Stimulated activated effector memory CD8-positive, alpha-beta T cell treated with anti-CD3 and anti-CD28 coated beads, Interleukin-12 subunit alpha, Interleukin-12 subunit beta, amount 100 ng/mL, for 72 hours (primary cell): ENCODE measurements around the gene LRMDA.

ENCODE experiments used
- ATAC-seq: fragments of 150-1000 bp; cut with Tn5 transposase; 2 replicates; pipeline ENCODE4 v1.10.0; 2021
- DNase-seq, 2 donors: peaks; one replicate each; pipeline ENCODE4 v3.0.0; 2021 to 2022; ENCODE audit warnings: low spot score in 2 of 2
- H3K27ac Mint-ChIP-seq: one replicate; pipeline ENCODE4 v1.8.0; 2022; ENCODE audit warnings: mild to moderate bottlenecking, mixed read lengths
- H3K36me3 Mint-ChIP-seq: one replicate; pipeline ENCODE4 v1.8.0; 2022; ENCODE audit warnings: mild to moderate bottlenecking, mixed read lengths
- H3K4me1 Mint-ChIP-seq: one replicate; pipeline ENCODE4 v1.8.0; 2022; ENCODE audit warnings: mixed read lengths
- H3K4me3 Mint-ChIP-seq: one replicate; pipeline ENCODE4 v1.8.0; 2022; ENCODE audit warnings: mild to moderate bottlenecking, mixed read lengths
- H3K9me3 Mint-ChIP-seq: one replicate; pipeline ENCODE4 v1.8.0; 2022; ENCODE audit warnings: mixed read lengths

LRMDA gene

DNA sequence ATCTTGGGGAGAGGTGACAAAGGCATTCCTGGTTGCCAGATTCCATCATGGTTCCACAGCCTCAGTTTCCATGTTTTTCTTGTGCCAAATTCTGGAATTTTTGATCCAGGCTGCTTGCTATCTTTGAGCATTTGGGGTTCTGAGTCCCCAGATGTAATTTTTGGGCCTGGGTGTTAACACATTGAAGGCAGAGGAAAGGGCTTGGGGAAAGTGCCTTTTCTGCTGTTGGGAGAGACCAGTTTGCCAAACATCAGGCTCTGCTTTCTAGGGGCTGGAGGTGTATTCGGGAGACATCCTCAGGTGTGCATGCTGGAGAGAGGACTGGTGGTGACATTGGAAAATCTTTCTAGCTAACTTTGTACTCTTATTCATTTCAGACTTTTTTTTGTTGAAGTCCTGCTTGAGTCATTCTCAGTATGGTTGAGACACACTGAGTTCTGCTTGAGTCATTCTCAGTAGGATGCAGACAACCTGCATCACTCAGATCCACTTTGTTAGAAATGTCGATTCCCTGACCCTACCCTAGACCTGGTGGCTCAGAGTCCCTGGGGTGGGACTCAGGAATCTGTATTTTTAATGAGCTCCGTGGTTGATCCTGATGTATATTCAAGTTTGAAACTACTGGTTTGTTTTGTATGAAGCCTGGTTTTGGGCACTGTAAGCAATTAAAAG, 101.0 kb downstream of the LRMDA start:
- H3K4me3 Mint-ChIP-seq: no peak overlapping the region
- H3K4me1 Mint-ChIP-seq: no peaks in the 10 kb centered on the region
- H3K36me3 Mint-ChIP-seq: no peaks in the 10 kb centered on the region
- no peak for DNase-seq
- H3K27ac Mint-ChIP-seq: no peak overlapping the region
- H3K9me3 Mint-ChIP-seq: no peaks in the 10 kb centered on the region
- ATAC-seq: no peak

DNA sequence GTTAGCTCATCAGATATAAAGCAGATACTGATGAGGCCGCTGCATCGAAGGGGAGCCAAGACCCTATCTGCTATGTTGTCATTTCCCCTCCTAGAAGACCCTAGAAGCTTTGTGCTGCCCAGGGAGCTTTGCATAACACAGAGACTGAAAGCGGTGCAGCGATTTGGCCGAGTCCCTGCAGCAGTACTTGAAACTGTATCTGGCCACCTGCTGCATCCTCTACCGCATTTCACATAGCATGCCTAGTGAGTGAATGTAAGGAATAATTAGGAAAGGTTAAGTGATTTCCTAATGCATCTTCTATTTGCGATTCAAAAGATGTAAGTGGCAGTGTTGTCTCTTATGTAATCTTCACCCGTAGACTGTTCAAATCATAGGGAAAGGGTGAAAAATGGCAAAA, 106.7 kb downstream of the LRMDA start:
- ATAC-seq (no peak), DNase-seq (no peak)
- Mint-ChIP-seq H3K9me3 (no peaks in the 10 kb centered on the region), H3K4me3 (no peak overlapping the region), H3K27ac (no peak overlapping the region), H3K4me1 (no peaks in the 10 kb centered on the region), H3K36me3 (no peaks in the 10 kb centered on the region)

DNA sequence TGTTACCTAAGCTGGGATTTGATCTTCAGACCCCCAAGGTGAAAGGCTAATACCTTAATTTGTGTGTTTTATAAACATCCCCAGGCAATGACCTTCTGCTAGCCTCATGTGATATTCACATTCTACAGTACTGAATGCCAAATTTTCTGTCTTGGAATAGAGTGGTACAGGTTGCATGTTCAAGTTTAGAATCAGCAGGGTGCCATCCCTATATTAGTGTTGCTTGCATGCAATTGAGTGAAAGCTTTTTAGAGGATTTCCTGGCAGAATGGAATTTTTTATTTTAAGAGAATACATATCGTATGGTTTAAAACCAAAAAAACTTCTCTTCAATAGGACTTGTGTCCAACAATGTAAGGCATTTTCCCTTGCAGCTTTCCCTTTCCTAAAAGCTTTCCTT, 107.3 kb downstream of the LRMDA start:
- no peak for ATAC-seq
- Mint-ChIP-seq H3K36me3 (no peaks in the 10 kb centered on the region), H3K4me1 (no peaks in the 10 kb centered on the region), H3K4me3 (no peak overlapping the region), H3K9me3 (no peaks in the 10 kb centered on the region), H3K27ac (no peak overlapping the region)
- no peak for DNase-seq

DNA sequence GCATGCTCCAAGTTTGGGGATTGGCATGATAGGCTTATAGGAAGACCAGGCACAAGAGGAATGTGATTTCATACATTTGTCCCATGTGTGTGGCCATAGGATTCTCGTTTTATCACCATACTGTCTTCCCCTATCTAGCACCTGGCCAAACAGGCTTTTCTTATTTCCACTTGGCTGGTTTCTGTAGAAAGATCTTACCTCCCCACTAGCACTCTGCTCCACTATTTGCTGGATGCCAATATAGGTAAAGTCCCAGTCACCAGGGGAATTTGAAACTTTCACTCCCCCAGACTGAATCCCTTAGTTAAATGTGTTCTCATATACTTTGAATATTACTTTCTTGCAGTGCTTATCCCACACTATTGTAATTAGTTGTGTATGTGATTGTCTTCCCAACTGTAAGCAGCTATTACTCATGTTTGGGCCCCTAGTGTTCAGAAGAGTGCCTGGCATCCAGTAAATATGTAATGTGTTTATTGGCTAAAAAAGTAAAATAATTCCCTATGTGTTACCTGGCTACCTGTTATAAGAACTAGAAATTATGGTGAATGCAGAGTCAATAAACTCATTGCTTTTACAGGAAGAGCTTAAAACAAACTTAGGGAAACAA, 109.0 kb downstream of the LRMDA start:
- no peak overlapping the region for H3K27ac Mint-ChIP-seq
- DNase-seq (no peak), ATAC-seq (no peak)
- no peaks in the 10 kb centered on the region for H3K9me3 Mint-ChIP-seq
- no peak overlapping the region for H3K4me3 Mint-ChIP-seq
- no peaks in the 10 kb centered on the region for H3K4me1 Mint-ChIP-seq
- no peaks in the 10 kb centered on the region for H3K36me3 Mint-ChIP-seq

DNA sequence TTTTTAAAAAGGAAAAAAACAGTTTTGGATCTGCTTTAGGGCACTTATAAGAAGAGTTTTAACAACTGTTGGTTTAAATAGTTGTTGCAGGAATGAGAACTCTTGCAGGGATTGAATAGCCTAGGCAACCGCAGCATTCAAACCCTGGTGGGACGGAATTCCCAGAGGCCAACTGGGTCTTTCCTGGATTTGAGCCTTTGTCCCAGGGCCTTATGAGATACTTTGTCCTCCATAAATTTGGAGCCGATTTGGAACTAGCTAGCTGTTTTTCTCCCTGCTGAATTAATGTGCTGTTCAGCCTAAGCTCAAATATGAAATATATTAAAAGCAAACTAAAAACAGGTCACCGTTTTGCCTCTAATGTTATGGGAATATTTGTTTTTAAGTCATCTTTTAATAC, 109.6 kb downstream of the LRMDA start:
- no peaks in the 10 kb centered on the region for H3K36me3 Mint-ChIP-seq
- DNase-seq (no peak), ATAC-seq (no peak)
- H3K4me3 Mint-ChIP-seq: no peak overlapping the region
- H3K9me3 Mint-ChIP-seq: no peaks in the 10 kb centered on the region
- H3K27ac Mint-ChIP-seq: no peak overlapping the region
- no peaks in the 10 kb centered on the region for H3K4me1 Mint-ChIP-seq

DNA sequence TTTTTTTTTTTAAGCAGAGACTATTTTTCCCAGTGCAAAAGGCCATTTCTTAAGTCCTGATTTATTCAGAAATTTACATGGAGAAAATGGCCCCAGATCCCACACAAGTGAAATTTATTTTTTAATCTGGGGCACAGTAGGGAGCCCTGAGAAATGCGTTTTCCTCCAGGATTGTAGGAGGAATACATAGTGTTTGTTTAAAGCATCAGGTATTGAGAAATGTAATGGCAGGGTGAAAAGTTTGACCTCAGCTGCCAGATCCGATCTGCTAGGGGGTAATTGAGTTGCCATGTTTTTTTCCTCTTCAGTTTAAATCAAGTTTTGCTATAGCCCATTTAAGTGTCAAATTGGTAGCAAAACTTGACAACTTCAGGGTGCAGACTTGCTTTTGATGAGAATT, 110.0 kb downstream of the LRMDA start:
- H3K9me3 Mint-ChIP-seq: no peaks in the 10 kb centered on the region
- ATAC-seq (no peak), DNase-seq (no peak)
- H3K27ac Mint-ChIP-seq: no peak overlapping the region
- no peak overlapping the region for H3K4me3 Mint-ChIP-seq
- H3K4me1 Mint-ChIP-seq: no peaks in the 10 kb centered on the region
- no peaks in the 10 kb centered on the region for H3K36me3 Mint-ChIP-seq

DNA sequence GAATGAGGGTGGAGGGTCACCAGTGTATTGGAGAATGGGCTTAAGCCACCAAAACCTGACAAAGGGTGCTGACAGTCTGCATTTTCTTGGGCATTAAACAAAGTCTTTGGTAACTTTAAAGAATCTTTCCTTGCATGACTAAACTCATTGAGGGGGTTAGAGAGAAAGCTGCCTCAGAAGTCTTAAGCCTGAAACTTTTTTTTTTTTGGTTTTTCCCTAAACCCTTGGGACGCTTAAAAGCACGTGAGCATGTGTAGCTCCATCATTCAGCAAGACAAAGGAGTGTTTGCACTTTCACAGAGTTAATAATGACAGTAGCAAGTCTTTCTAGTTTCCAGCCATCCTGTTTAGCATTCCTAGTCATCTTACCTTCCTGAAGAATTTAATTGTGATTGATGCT, 110.7 kb downstream of the LRMDA start:
- Mint-ChIP-seq H3K4me3 (no peak overlapping the region), H3K4me1 (no peaks in the 10 kb centered on the region), H3K9me3 (no peaks in the 10 kb centered on the region), H3K27ac (no peak overlapping the region), H3K36me3 (no peaks in the 10 kb centered on the region)
- no peak for DNase-seq
- no peak for ATAC-seq

DNA sequence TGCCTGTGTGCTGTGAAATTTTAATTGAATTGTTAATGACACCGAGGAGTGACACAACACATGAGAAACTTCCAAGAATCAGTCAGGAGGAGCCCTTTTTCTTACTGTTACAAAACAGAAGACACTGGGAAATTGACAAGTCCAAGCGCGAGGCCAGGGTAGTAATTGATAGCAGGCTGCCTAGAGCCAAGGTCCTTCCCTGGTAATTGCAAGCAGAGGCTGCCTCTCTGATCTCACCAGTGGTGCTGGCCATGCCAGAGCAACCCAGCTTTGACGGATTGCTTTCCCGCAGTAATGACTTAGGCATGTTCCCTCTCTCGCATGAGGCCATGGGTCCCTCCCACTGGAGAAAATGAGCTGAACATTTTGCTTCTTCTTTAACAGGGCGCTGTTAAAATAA, 111.5 kb downstream of the LRMDA start:
- no peaks in the 10 kb centered on the region for H3K36me3 Mint-ChIP-seq
- H3K27ac Mint-ChIP-seq: no peak overlapping the region
- ATAC-seq: no peak
- no peak overlapping the region for H3K4me3 Mint-ChIP-seq
- no peak for DNase-seq
- no peaks in the 10 kb centered on the region for H3K9me3 Mint-ChIP-seq
- no peaks in the 10 kb centered on the region for H3K4me1 Mint-ChIP-seq

DNA sequence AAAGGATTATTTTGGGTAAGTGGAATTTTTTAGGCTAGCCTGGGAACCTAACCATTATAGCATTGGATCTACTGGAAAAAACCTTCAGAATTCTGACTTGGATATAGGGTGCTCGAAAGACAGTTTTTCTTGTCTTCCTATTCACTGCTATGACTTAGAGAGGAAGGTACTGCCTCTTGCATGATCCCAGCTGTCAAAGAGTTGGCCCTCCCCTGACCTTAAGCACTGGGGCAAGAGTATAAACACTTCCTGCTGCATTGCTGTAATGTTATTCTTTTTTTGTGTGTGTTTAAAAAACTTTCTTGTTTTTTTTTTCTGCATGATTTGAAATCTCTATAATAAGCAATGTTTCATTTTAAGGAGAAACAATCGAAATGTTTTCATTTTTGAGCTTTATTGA, 113.0 kb downstream of the LRMDA start:
- ATAC-seq: no peak
- no peak for DNase-seq
- no peak overlapping the region for H3K27ac Mint-ChIP-seq
- H3K9me3 Mint-ChIP-seq: no peaks in the 10 kb centered on the region
- no peaks in the 10 kb centered on the region for H3K4me1 Mint-ChIP-seq
- H3K36me3 Mint-ChIP-seq: no peaks in the 10 kb centered on the region
- no peak overlapping the region for H3K4me3 Mint-ChIP-seq

DNA sequence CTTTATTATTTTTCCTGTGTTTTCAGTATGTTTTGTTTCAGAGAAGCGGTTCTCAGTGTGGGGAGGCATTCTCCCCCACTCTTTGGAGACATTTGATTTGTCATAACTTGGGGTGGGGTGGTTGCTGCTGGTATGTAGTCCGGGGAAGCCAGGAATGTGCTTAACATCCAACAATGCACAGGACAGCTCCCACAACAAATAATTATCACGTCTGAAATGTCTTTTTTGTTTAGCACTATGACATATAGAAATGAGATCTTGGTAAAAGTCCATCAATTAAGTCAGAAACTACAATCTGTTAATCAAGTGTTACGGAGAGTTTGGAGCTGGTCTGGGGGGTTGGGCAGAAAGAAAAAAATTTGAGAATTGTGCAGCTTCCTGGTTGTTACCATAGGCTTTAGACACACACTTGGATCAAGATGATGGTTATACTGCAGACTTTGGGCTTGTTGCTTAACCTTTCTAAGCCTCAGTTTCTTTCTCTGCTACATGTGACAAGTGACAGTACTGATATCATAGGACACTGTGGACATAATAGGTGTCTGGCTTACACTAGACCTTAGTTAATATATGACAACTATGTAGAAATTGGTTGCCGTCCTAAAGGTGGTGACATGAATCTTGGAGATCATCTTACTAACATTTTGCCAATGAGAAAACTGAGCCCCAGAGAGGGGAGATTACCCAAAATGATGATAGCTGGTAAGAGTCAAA, 113.7 kb downstream of the LRMDA start:
- DNase-seq (no peak), ATAC-seq (no peak)
- no peak overlapping the region for H3K27ac Mint-ChIP-seq
- H3K36me3 Mint-ChIP-seq: no peaks in the 10 kb centered on the region
- no peak overlapping the region for H3K4me3 Mint-ChIP-seq
- H3K4me1 Mint-ChIP-seq: no peaks in the 10 kb centered on the region
- H3K9me3 Mint-ChIP-seq: no peaks in the 10 kb centered on the region

DNA sequence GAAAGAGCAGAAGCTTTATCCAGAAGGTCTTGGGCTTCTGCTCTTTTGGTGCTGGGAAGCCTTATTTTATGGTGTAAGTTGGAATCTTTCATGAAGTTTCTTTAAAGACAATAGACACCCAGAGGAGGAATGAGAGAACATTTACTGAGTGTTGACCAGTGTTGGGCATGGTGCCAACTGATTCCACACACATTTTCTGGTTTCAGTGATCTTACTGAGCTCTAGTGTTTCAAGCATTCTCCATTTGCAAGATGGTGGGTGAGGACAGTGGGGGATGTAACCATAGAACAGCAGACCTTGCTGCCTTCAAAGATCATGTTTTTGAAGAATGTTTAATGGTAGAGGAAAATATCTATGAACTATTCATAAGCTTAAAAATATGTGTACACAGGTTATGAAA, 114.6 kb downstream of the LRMDA start:
- no peaks in the 10 kb centered on the region for H3K4me1 Mint-ChIP-seq
- H3K36me3 Mint-ChIP-seq: no peaks in the 10 kb centered on the region
- no peaks in the 10 kb centered on the region for H3K9me3 Mint-ChIP-seq
- no peak overlapping the region for H3K4me3 Mint-ChIP-seq
- DNase-seq (no peak), ATAC-seq (no peak)
- no peak overlapping the region for H3K27ac Mint-ChIP-seq

DNA sequence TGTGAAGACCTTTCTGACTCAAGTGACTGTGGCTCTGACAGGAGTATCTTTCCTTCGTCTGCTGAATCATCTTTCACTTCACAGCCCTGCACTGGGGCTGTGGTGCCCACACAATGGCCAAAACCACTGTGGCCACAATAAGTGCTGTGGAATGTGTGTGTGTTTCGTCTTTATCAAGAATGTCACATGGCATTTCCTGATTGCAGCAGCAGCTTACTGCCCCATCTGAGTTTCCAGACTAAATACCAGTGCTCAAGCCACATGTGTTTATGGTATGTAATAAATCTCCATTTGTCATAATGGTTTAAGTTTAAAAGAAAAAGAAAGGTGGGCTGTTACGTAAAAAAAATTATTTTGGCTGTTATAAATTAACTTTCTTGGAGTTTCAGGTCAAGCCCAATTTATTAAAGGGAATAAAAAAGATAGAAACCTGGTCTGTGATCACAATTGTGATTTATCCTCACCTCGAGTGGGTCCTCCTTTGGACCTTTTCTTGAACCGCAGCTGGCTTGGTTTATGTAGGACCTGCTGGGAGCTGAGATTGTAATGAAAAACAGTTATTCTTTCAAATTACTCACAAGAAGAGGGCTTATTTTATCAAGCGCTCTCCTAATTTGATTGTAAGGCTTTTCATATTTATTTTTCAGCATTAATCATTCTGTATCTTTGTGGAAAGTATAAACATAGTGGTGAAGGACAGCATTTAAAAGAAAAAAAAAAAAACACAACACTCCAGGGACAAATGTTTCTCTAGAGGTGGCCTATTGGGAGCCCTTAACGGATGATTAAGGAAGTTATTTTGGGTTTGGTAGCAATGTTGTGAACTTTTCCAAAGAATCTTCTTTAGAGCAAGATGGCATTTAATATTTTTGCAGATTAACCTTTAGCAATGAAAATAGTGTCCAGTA, 116.2 kb downstream of the LRMDA start:
- H3K9me3 Mint-ChIP-seq: peaks cover 4% of the 10 kb centered on the region
- no peak for DNase-seq

DNA sequence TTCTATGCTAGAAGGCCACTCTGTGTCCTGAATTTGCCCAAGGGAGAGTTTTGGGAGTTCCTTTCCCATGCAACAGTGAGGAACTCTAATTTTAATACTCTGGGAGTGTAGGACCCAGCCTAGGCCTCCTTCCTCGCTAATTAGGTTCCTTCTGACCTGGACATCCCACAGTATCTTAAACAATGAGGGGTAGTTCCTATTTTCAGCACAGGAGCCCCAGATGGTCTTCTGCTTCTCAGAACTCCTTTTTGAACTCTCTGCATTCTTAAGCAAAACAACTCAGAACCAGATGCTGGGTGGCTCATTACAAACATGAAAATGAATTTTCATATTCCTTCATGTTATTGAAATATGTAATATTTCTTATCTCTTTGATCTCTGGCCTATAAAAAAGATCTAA, 116.9 kb downstream of the LRMDA start:
- ATAC-seq: no peak
- Mint-ChIP-seq H3K27ac (no peak overlapping the region), H3K36me3 (no peaks in the 10 kb centered on the region), H3K4me1 (no peaks in the 10 kb centered on the region), H3K9me3 (peaks cover 7% of the 10 kb centered on the region), H3K4me3 (no peak overlapping the region)
- no peak for DNase-seq

More for the DNA sequence above, 116.2 kb downstream of the LRMDA start:
- H3K36me3 Mint-ChIP-seq: no peaks in the 10 kb centered on the region
- H3K4me1 Mint-ChIP-seq: no peaks in the 10 kb centered on the region
- no peak for ATAC-seq
- H3K27ac Mint-ChIP-seq: no peak overlapping the region
- H3K4me3 Mint-ChIP-seq: no peak overlapping the region

DNA sequence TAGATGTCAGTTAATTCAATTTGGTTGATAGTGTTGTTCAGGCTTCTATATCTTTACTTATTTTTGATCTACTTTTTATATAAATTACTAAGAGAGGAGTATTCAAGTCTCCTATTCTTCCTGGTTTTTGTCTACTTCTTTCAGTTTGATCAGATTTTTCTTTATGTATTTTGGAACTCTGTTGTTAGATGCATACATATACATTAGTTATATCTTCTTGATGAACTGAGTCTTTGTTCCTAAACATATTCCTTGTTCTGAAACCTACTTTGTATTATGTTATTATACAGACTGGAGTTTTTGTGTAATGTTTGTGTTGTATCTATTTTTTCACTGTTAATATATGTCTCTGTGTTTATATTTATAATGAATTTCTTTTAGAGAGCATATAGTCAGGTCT, 118.8 kb downstream of the LRMDA start:
- no peaks in the 10 kb centered on the region for H3K36me3 Mint-ChIP-seq
- H3K27ac Mint-ChIP-seq: no peak overlapping the region
- H3K4me3 Mint-ChIP-seq: no peak overlapping the region
- no peaks in the 10 kb centered on the region for H3K4me1 Mint-ChIP-seq
- ATAC-seq (no peak), DNase-seq (no peak)
- peaks cover 7% of the 10 kb centered on the region for H3K9me3 Mint-ChIP-seq

DNA sequence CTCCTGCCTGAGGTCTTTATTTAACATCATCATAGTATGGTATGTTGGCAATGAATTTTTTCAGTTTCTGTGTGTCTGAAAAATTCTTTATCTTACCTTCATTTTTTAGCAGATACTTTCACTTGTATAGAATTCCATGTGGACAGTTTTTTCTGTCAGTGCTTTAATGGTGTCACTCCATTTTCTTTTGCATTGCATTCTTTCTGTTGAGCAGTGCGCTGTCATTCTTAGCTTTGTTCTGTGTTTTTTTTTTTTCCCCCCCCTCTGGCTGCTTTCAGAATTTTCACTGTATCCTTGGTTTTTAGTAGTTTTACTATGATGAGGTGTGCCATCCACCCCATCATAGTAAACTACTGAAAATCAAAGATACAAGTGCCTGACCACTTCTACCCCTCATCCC, 120.7 kb downstream of the LRMDA start:
- Mint-ChIP-seq H3K36me3 (no peaks in the 10 kb centered on the region), H3K4me3 (no peak overlapping the region), H3K27ac (no peak overlapping the region), H3K4me1 (no peaks in the 10 kb centered on the region), H3K9me3 (peaks cover 7% of the 10 kb centered on the region)
- no peak for DNase-seq
- no peak for ATAC-seq
